HEK293 (cell line): ENCODE results near the gene PCBP2.

Source experiments
- CTCF ChIP-seq: fragments of 450-650 bp; formaldehyde crosslinking; IDR thresholded peaks from 2 replicates; pipeline ENCODE4 v1.5.1; 2016; ENCODE audit warnings: missing biosample characterization, missing genetic modification characterization
- MYNN ChIP-seq: fragments of 450-650 bp; formaldehyde crosslinking; IDR thresholded peaks from 2 replicates; pipeline ENCODE4 v1.5.1; 2016; ENCODE audit warnings: missing biosample characterization, missing genetic modification characterization, borderline replicate concordance
- PBX3 ChIP-seq: sonication (generic); formaldehyde crosslinking; IDR thresholded peaks from 2 replicates; pipeline ENCODE4 v1.8.1; 2022; ENCODE audit warnings: mild to moderate bottlenecking, moderate library complexity, missing genetic modification reagents
- SCRT2 ChIP-seq: fragments of 450-650 bp; formaldehyde crosslinking; IDR thresholded peaks from 2 replicates; pipeline ENCODE4 v1.5.1; 2016; ENCODE audit warnings: missing biosample characterization, missing genetic modification characterization
- TSHZ1 ChIP-seq: fragments of 450-650 bp; formaldehyde crosslinking; IDR thresholded peaks from 2 replicates; pipeline ENCODE4 v1.5.1; 2016; ENCODE audit warnings: missing biosample characterization, missing genetic modification characterization, borderline replicate concordance
- ZNF76 ChIP-seq: fragments of 450-650 bp; formaldehyde crosslinking; IDR thresholded peaks from 2 replicates; pipeline ENCODE4; 2016; ENCODE audit warnings: low read depth, missing biosample characterization, missing genetic modification characterization, borderline replicate concordance
- ZNF768 ChIP-seq: fragments of 450-650 bp; formaldehyde crosslinking; IDR thresholded peaks from 2 replicates; pipeline ENCODE4 v1.5.1; 2018; ENCODE audit warnings: missing biosample characterization, mild to moderate bottlenecking, missing genetic modification characterization
- ZNF785 ChIP-seq: fragments of 450-650 bp; formaldehyde crosslinking; IDR thresholded peaks from 2 replicates; pipeline ENCODE4 v1.5.1; 2016; ENCODE audit warnings: missing biosample characterization, missing genetic modification characterization
- TF ChIP-seq, protein P1 (sequence below): fragments of 450-650 bp; IDR thresholded peaks from 2 replicates; pipeline ENCODE4 v1.5.1; 2018; ENCODE audit warnings: missing biosample characterization, mild to moderate bottlenecking, missing genetic modification characterization

GRCh38 chr12:53513712-53514410, 62.0 kb downstream of the PCBP2 start:
- TF ChIP-seq CTCF (tag by site-specific recombination) (no peak), PBX3 (no peak), ZNF768 (tag by site-specific recombination) (no peak), MYNN (tag by site-specific recombination) (no peak), ZNF785 (no peak), SCRT2 (tag by site-specific recombination) (no peak), TSHZ1 (tag by site-specific recombination) (no peak), ZNF76 (tag by site-specific recombination) (no peak)
- TF ChIP-seq, protein P1, sequence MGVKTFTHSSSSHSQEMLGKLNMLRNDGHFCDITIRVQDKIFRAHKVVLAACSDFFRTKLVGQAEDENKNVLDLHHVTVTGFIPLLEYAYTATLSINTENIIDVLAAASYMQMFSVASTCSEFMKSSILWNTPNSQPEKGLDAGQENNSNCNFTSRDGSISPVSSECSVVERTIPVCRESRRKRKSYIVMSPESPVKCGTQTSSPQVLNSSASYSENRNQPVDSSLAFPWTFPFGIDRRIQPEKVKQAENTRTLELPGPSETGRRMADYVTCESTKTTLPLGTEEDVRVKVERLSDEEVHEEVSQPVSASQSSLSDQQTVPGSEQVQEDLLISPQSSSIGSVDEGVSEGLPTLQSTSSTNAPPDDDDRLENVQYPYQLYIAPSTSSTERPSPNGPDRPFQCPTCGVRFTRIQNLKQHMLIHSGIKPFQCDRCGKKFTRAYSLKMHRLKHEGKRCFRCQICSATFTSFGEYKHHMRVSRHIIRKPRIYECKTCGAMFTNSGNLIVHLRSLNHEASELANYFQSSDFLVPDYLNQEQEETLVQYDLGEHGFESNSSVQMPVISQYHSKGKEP = no peak
